ENCODE results near the gene TTC9C. TPM values are rescaled to one million over a fixed set of nuclear protein-coding genes. Genes with fewer than 3 reads are reported as not detected.

Gene TTC9C
- 27.1 and 32.9 TPM in 2 replicates for total RNA-seq

DNA sequence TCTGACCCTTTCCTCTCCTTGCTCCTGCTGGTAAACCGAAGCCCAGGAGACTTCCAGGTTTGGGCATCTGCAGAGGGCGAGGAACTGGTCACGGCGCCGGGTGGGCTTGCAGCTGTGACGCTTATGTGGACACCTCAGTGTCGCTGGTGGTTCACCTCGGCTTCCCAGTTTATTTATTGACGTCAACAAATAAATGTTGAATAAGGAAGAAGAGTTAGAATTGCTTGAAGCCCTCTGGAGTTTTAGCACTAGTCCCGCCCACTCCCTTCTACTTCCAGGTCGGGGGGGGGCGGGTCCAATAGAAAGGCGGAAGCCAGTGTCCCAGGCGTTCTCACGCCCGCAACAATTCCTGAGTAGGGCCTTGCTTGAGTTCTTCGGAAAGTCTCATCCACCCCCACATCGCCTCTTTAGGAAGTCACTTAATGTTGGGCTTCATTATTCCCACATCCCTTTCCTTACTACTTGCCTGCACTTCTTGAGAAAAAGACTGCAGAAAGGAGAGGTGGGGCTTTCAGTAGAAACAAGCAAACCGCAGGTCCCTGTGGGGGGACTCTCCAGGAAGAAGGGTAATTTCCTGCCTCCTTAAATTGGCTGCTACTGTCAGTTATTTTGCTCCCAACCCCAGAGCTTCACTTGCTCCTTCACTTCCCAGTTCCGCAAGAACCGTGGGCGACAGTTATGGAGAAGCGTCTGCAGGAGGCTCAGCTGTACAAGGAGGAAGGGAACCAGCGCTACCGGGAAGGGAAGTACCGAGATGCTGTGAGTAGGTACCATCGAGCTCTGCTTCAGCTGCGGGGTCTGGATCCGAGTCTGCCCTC lies at the start of gene TTC9C:
TTC9C (plus strand) TSS at position 316 of the 818 bp plus-strand sequence; CDS start at position 679, 363 bp downstream.

GRCh38 chr11:62678770-62679696 lies 49.3 kb upstream of the TTC9C start, which contains the start of gene UBXN1:
UBXN1 (minus strand) TSS chr11:62679073; CDS start chr11:62678923, 150 bp downstream.

DNA sequence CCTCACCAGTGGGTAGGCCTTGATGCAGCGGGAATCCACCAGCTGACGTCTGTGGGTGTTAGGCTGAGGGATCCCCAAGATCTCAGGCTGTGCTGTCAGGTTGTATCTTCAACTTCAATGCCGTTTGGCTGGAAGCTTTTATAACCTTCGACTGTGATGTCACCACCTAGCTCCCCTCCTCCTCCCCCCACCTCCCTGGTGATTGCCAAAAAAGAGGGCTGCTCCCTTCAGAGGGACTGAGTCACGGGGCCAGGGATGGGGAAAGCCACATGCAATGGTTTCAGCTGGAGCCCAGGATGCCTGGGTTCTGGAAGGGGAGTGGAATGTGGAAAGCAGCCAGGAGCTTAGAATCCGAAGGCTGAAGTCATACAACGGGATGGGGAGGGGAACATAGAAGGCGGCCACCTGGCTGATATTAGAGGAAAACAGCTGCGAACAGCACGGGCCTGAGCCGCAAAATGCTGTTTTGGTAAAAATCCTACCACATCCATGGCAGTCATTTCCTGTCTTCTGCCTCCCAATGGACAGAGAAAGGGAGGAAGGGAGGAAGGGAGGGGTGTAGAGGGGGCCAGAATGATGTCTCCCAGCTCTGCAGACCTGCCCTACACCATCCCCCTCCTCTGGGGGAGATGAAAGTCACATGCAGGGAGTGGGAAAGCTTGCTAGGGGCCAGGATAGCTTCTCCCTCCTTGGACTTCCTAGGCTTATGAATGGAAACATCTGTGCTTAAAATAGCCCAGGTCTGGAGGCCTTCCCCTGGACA lies 38.7 kb upstream of the TTC9C start, which contains the start of gene LRRN4CL:
LRRN4CL (minus strand) TSS at position 110 of the 763 bp plus-strand sequence. CDS start 1,022 bp downstream, outside the sequence.

DNA sequence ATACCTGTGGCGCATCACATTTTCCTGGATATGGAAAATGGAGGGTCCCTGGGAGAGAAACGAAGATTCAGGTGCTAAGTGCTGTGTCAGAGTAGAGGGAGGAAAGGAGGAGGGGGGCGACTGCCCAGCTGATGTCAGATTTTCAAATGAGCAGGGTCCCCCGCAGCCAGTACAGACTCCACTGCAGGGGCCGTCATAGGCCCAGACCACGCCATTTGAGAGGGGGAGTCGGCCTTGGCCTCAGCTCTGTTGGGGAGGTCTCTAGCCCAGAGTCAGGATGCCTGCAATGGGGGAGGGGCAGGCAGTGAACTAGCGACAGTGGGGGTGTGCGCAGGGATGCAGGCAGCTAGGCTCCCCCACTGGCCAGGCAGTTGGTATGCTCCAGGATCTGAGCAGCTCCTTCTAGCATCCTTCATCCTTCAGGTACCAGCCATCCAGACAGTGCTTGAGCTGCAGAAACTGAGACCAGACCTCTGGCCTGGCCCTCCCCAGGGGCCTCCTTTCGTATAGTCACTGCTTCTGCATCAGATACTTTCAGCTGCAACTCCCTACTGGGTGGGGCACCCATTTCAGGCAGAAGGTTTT lies 20.9 kb upstream of the TTC9C start, which contains the start of the genes BSCL2 and GNG3:
BSCL2 (minus strand) TSS at position 148 of the 585 bp plus-strand sequence. CDS start 229 bp downstream, outside the sequence.
GNG3 (plus strand) TSS at position 400 of the 585 bp plus-strand sequence. CDS start 620 bp downstream, outside the sequence.

DNA sequence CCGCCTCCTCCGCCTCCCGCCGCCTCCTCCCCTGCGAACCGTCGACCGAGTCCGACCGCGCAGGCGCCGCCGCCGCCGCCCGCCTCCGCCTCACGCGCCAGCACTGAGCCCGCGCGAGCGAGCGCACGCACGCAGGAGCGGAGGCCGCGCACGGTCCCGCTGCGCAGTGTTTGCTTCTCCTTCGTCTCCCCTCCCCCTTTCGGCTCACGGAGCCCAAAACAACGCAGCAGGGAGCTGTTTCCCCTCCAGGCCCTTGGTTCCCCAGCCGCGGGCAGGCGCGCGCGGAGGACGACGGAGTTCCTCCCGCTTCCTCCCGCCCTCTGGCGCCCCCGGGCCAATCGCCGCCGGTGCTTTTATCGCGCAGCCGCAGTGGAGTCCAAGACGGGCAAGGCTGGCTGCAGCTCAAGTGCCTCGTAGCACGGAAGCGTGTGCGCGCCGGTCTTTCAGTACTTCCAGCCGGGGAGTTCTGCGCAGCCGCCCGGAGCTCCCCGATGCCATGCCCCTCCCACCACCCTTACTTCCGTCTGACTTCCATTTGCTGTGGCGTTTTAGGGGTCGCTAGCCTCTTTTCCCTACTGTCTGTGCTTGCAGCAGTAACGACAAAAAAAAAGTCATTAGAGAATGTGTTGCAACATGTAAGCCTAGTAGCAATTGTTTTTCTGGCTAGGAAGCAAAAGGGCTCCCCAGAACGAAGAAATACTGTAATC lies 968 bp upstream of the TTC9C start, which contains the start of gene HNRNPUL2:
HNRNPUL2 (minus strand) TSS at position 293 of the 707 bp plus-strand sequence. CDS start 301 bp downstream, outside the sequence.

DNA sequence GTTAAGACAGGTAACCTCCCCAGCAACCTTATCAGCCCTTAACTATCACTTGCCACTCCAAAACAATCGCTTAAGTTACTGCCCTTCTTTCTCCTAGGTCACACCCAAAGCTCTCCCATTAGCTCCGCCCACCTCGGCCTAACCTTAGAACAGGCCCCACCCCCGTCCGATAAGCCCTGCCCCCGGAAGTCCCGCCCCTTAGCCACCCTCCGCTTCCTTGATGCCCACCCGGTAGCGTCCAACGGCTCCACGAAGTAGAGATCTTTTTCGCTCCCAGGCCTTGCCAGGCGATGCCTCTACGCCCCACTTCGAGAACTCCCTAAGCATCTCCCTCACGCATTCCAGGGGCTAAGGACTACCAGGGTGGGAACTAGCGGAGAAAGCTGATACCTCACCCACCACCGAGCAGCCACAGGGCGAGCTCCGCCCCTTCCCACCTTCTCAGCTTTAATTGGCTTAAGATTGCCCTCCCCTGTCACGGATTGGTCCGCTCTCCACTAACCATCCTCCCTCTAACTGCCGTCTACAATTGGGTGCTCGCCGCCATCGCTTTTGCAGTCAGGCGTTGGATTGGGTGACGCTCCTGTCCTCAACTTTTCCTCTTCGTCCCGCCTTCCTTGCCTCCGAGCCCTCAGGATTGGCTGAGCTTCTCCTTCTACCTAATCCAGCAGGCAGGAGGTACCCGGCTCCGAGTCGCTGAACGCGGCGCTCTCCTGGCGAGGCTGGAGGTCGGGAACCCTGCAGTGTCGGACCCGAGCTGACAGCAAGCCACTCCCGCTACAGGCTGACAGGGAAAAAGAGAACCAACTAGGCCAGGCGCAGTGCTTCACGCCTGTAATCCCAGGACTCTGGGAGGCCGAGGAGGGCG lies 25.7 kb downstream of the TTC9C start, which contains the start of gene ZBTB3:
ZBTB3 (minus strand) TSS at position 425 of the 868 bp plus-strand sequence. CDS start 496 bp downstream, outside the sequence.

GRCh38 chr11:62771144-62772021 lies 43.1 kb downstream of the TTC9C start, which contains the start of gene TAF6L:
TAF6L (plus strand) TSS chr11:62771396; CDS start chr11:62775784, 4,388 bp downstream.

GRCh38 chr11:62787005-62787759 lies 58.9 kb downstream of the TTC9C start, which contains the start of gene TMEM179B:
TMEM179B (plus strand) TSS chr11:62787402; CDS start chr11:62787432, 30 bp downstream.

Other genes with a start within 250 kb of the TTC9C start
- gene AHNAK, start 181.7 kb upstream of the TTC9C start, total RNA-seq: 791 and 990 TPM in 2 replicates
- 1,113 and 1,272 TPM in 2 replicates for gene EEF1G, start 154.6 kb upstream of the TTC9C start, total RNA-seq
- 8.5 and 12.6 TPM in 2 replicates for gene TUT1, start 137.0 kb upstream of the TTC9C start, total RNA-seq
- 195 and 203 TPM in 2 replicates for gene MTA2, start 126.6 kb upstream of the TTC9C start, total RNA-seq
- gene EML3, start 115.7 kb upstream of the TTC9C start, total RNA-seq: 28.2 and 35.3 TPM in 2 replicates
- 3.7 and 5.1 TPM in 2 replicates for gene ROM1, start 115.2 kb upstream of the TTC9C start, total RNA-seq
- 11.8 and 12.3 TPM in 2 replicates for gene B3GAT3, start 106.5 kb upstream of the TTC9C start, total RNA-seq
- 219 and 230 TPM in 2 replicates for gene GANAB, start 81.9 kb upstream of the TTC9C start, total RNA-seq
- gene INTS5, start 75.2 kb upstream of the TTC9C start, total RNA-seq: 23.5 and 27.5 TPM in 2 replicates
- gene C11orf98, start 63.3 kb upstream of the TTC9C start, total RNA-seq: 32.7 and 44.0 TPM in 2 replicates
- gene CSKMT, start 63.2 kb upstream of the TTC9C start, total RNA-seq: 7.7 and 10.6 TPM in 2 replicates
- 5.8 and 5.9 TPM in 2 replicates for gene UQCC3, start 56.8 kb upstream of the TTC9C start, total RNA-seq
- 4.8 and 6.0 TPM in 2 replicates for gene LBHD1, start 56.2 kb upstream of the TTC9C start, total RNA-seq
- 96.7 and 129 TPM in 2 replicates for gene UBXN1, start 49.4 kb upstream of the TTC9C start, total RNA-seq
- gene LRRN4CL, start 39.0 kb upstream of the TTC9C start, total RNA-seq: not detected in 2 replicates
- 16.5 and 16.8 TPM in 2 replicates for gene BSCL2, start 21.1 kb upstream of the TTC9C start, total RNA-seq
- not detected in 2 replicates for gene GNG3, start 20.8 kb upstream of the TTC9C start, total RNA-seq
- gene HNRNPUL2, start 1.0 kb upstream of the TTC9C start, total RNA-seq: 22.6 and 24.3 TPM in 2 replicates
- gene ZBTB3, start 25.7 kb downstream of the TTC9C start, total RNA-seq: 7.2 and 8.0 TPM in 2 replicates
- gene POLR2G, start 33.1 kb downstream of the TTC9C start, total RNA-seq: 44.5 and 48.2 TPM in 2 replicates
- gene TAF6L, start 42.9 kb downstream of the TTC9C start, total RNA-seq: 16.2 and 19.7 TPM in 2 replicates
- 28.4 and 31.9 TPM in 2 replicates for gene TMEM179B, start 58.9 kb downstream of the TTC9C start, total RNA-seq
- gene TMEM223, start 63.5 kb downstream of the TTC9C start, total RNA-seq: 8.9 and 10.1 TPM in 2 replicates
- 47.5 and 52.9 TPM in 2 replicates for gene NXF1, start 77.0 kb downstream of the TTC9C start, total RNA-seq
- gene STX5, start 103.6 kb downstream of the TTC9C start, total RNA-seq: 28.1 TPM in 2 replicates
- not detected in 2 replicates for gene TEX54, start 104.4 kb downstream of the TTC9C start, total RNA-seq
- gene WDR74, start 111.1 kb downstream of the TTC9C start, total RNA-seq: 38.7 and 44.7 TPM in 2 replicates
- gene SLC3A2, start 152.4 kb downstream of the TTC9C start, total RNA-seq: 128 and 158 TPM in 2 replicates
- gene CHRM1, start 192.9 kb downstream of the TTC9C start, total RNA-seq: not detected in 2 replicates

Data from thoracic aorta endothelial cell (primary cell).